K562 (cell line): ENCODE results near the gene SERPINH1. TPM values are rescaled to one million over a fixed set of nuclear protein-coding genes. Genes with fewer than 3 reads are reported as not detected.
A peak's percentile ranks its signal among the peaks of the same experiment; 100 is the strongest.

Experiments
- CBFA2T2 ChIP-seq: fragments of 450-650 bp; conservative IDR thresholded peaks from 2 replicates; pipeline ENCODE4 v1.6.1; 2017; ENCODE audit warnings: mild to moderate bottlenecking
- CXXC5 ChIP-seq: fragments of 250-450 bp; sonication (Bioruptor Pico); IDR thresholded peaks from 2 replicates; pipeline ENCODE4 v1.8.0; 2022; ENCODE audit warnings: inconsistent platforms, mild to moderate bottlenecking, moderate library complexity
- ERF ChIP-seq: fragments of 450-650 bp; formaldehyde crosslinking; IDR thresholded peaks from 2 replicates; pipeline ENCODE4 v1.4.0; 2020; ENCODE audit warnings: mild to moderate bottlenecking, mixed read lengths
- ESRRA ChIP-seq: fragments of 450-650 bp; IDR thresholded peaks from 2 replicates; pipeline ENCODE4 v1.6.1; 2014; ENCODE audit warnings: low read depth, mild to moderate bottlenecking, moderate library complexity, borderline replicate concordance
- FOSL1 ChIP-seq: fragments of 200-800 bp; sonication (Bioruptor generic); conservative IDR thresholded peaks from 2 replicates; pipeline ENCODE4 v1.6.1; 2016; ENCODE audit warnings: missing genetic modification characterization, missing compliant biosample characterization
- FOXJ2 ChIP-seq: fragments of 200-800 bp; sonication (Bioruptor generic); IDR thresholded peaks from 2 replicates; pipeline ENCODE4 v1.6.1; 2016; ENCODE audit warnings: missing genetic modification characterization, missing compliant biosample characterization
- HSF4 ChIP-seq: fragments of 250-450 bp; sonication (Bioruptor Pico); IDR thresholded peaks from 2 replicates; pipeline ENCODE4 v2.1.2; 2022; ENCODE audit warnings: mild to moderate bottlenecking, moderate library complexity, borderline replicate concordance
- IRF2 ChIP-seq: sonication (generic); formaldehyde crosslinking; IDR thresholded peaks from 2 replicates; pipeline ENCODE4 v1.8.1; 2022; ENCODE audit warnings: mild to moderate bottlenecking, missing genetic modification reagents
- NCOR1 ChIP-seq: fragments of 450-650 bp; IDR thresholded peaks from 2 replicates; pipeline ENCODE4 v1.6.1; 2016; ENCODE audit warnings: mild to moderate bottlenecking, moderate library complexity
- NR2C1 ChIP-seq, 2 experiments: fragments of 450-650 bp; IDR thresholded peaks; 2 replicates each; pipeline ENCODE4 v1.6.1; 2017; ENCODE audit warnings: mild to moderate bottlenecking in 2 of 2, antibody characterized with exemption in 1 of 2, inconsistent platforms in 1 of 2, missing compliant biosample characterization in 1 of 2, missing genetic modification characterization in 1 of 2
- POLR2AphosphoS2 ChIP-seq: IDR thresholded peaks from 2 replicates; pipeline ENCODE4 v1.6.1; 2012; ENCODE audit warnings: low read length, improper control_type of control experiment
- POU5F1 ChIP-seq: fragments of 150-350 bp; IDR thresholded peaks from 2 replicates; pipeline ENCODE4 v1.6.1; 2014; ENCODE audit warnings: borderline replicate concordance, low read length, low read depth, mild to moderate bottlenecking; ENCODE audit not compliant: partially characterized antibody
- RBM25 ChIP-seq: fragments of 200-400 bp; formaldehyde crosslinking; IDR thresholded peaks from 2 replicates; pipeline ENCODE4 v1.6.1; 2018; ENCODE audit warnings: low read length, low read depth, moderate library complexity; ENCODE audit not compliant: severe bottlenecking
- RNF2 ChIP-seq: sonication (generic); IDR thresholded peaks from 2 replicates; pipeline ENCODE4 v1.6.1; 2016
- SAP30 ChIP-seq: fragments of 200-600 bp; sonication (generic); IDR thresholded peaks from 2 replicates; pipeline ENCODE4 v1.6.1; 2012; ENCODE audit warnings: borderline replicate concordance, low read depth, mild to moderate bottlenecking, moderate library complexity, low read length, control low read depth, inconsistent platforms; ENCODE audit not compliant: insufficient read depth, poor library complexity, severe bottlenecking
- SIRT6 ChIP-seq: IDR thresholded peaks from one replicate; pipeline ENCODE4 v1.6.1; 2012; ENCODE audit warnings: low read depth, mild to moderate bottlenecking, control low read depth, inconsistent platforms, low read length, moderate library complexity
- SMARCC2 ChIP-seq: fragments of 450-650 bp; IDR thresholded peaks from 2 replicates; pipeline ENCODE4 v1.6.1; 2017; ENCODE audit warnings: antibody characterized with exemption, moderate library complexity, mild to moderate bottlenecking, low read depth
- SRSF7 ChIP-seq: fragments of 200-400 bp; formaldehyde crosslinking; optimal IDR thresholded peaks from 2 replicates; pipeline ENCODE3; 2017; ENCODE audit warnings: mild to moderate bottlenecking, low read depth, low read length
- TAL1 ChIP-seq: fragments of 450-650 bp; IDR thresholded peaks from 2 replicates; pipeline ENCODE4 v1.6.1; 2016; ENCODE audit warnings: mild to moderate bottlenecking
- TCF3 ChIP-seq: sonication (generic); formaldehyde crosslinking; IDR thresholded peaks from 2 replicates; pipeline ENCODE4 v1.4.0; 2020; ENCODE audit warnings: mild to moderate bottlenecking, missing genetic modification reagents
- ZKSCAN8 ChIP-seq: fragments of 200-800 bp; sonication (Bioruptor generic); IDR thresholded peaks from 2 replicates; pipeline ENCODE4 v1.6.1; 2016; ENCODE audit warnings: missing genetic modification characterization, missing compliant biosample characterization
- ZNF133 ChIP-seq: fragments of 250-450 bp; sonication (Bioruptor Pico); IDR thresholded peaks from 2 replicates; pipeline ENCODE4 v1.4.0; 2020; ENCODE audit warnings: mild to moderate bottlenecking
- polyA plus RNA-seq, 8 experiments: library from polyadenylated mRNA; depleted of rRNA in 4 of 8; stranded (reverse) in 5 of 8; unstranded in 3 of 8; fragments of >200 nt; fragmentation: Nextera tagmentation in 2 of 8; fragmentation: Illumina TruSeq in 1 of 8; extraction: Ambion mirVana in 2 of 8; extraction: Trizol in 1 of 8; gene quantifications; 2 replicates each; pipeline versions ENCODE4 v1.2.1 to v1.2.3, GENCODE V29; 2011 to 2014; ENCODE audit warnings: inconsistent platforms in 1 of 8, missing spikeins in 1 of 8
- total RNA-seq, 7 experiments: library from RNA; depleted of rRNA in 6 of 7; stranded (reverse); fragments of >200 nt in 6 of 7; fragmentation: Illumina TruSeq in 2 of 7; extraction: Trizol in 2 of 7; gene quantifications; 2 replicates each; pipeline versions ENCODE4 v1.2.1 to v1.2.3, GENCODE V29; 2011 to 2021; ENCODE audit warnings: low replicate concordance in 1 of 7
- TF ChIP-seq, protein P1 (sequence below): fragments of 250-450 bp; sonication (Bioruptor Pico); IDR thresholded peaks from 2 replicates; pipeline ENCODE4 v1.4.0; 2020; ENCODE audit warnings: mild to moderate bottlenecking
- TF ChIP-seq, protein P2 (sequence below), 3 experiments: IDR thresholded peaks in 2 of 3; conservative IDR thresholded peaks in 1 of 3; 2 replicates each; pipeline ENCODE4 v1.5.1; 2011 to 2012; ENCODE audit warnings: low read length in 3 of 3, mild to moderate bottlenecking in 3 of 3, control low read depth in 2 of 3, improper control_type of control experiment in 1 of 3, inconsistent platforms in 1 of 3, low read depth in 1 of 3, mixed read lengths in 1 of 3, moderate library complexity in 1 of 3; ENCODE audit not compliant: insufficient read depth in 2 of 3
- TF ChIP-seq, protein P3 (sequence below): fragments of 450-650 bp; IDR thresholded peaks from one replicate; pipeline ENCODE4 v1.6.1; 2018; ENCODE audit warnings: mild to moderate bottlenecking, moderate library complexity; ENCODE audit not compliant: partially characterized antibody

SERPINH1 gene
- total and polyA plus RNA-seq, 9 of the 15 experiments (the other 6 are each of a cell fraction or from before 2014, with no cell fraction given) = 2.8 to 106 (median 67.9) TPM

DNA sequence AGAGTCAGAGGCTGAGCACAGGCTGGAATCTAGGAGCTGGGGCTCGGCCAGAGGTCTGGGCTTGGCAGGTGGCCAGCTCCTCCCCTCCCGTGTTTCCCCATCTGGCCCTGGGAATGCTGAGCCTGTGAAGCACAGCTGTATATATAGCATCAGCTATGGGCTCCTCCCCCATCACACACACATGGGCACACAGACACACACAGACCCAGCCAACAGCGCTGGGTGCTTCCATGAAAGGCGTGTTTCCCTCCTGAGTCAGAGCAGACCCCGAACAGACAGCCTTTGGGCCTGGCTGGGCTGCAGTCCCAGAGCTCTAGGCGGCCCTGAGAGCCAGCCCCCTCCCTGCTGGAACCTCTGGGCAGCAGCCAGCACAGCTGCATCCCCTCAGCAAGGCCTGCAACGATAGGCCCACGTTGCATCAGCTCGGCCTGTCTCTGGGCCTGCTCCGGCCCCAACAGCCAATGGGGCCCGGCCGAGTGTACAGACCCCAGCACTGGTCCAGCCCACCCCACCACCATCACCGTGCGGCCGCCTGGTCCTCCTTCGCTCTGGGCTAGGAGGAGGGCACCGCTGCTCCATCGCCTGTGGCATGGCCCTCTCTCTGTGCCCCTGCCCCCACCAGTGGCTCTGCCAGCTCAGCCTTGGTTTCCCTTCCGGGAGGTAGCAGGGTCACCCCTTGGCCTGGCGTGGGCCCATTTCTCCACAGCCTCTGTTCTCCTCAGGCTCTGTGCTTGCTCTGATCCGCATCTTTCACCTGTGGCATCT is 7.6 kb upstream of the SERPINH1 start (continued):
- no peak for TF ChIP-seq ESRRA
- TF ChIP-seq POU5F1 = no peak
- no peak for TF ChIP-seq FOSL1 (tag)
- no peak for TF ChIP-seq ERF (CRISPR knock-in tag)
- TF ChIP-seq, protein P1, sequence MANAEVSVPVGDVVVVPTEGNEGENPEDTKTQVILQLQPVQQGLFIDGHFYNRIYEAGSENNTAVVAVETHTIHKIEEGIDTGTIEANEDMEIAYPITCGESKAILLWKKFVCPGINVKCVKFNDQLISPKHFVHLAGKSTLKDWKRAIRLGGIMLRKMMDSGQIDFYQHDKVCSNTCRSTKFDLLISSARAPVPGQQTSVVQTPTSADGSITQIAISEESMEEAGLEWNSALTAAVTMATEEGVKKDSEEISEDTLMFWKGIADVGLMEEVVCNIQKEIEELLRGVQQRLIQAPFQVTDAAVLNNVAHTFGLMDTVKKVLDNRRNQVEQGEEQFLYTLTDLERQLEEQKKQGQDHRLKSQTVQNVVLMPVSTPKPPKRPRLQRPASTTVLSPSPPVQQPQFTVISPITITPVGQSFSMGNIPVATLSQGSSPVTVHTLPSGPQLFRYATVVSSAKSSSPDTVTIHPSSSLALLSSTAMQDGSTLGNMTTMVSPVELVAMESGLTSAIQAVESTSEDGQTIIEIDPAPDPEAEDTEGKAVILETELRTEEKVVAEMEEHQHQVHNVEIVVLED (CRISPR knock-in tag) = no peak
- no peak for TF ChIP-seq IRF2 (CRISPR knock-in tag)
- no peak for TF ChIP-seq POLR2AphosphoS2
- TF ChIP-seq SIRT6 = no peak
- TF ChIP-seq, protein P2, sequence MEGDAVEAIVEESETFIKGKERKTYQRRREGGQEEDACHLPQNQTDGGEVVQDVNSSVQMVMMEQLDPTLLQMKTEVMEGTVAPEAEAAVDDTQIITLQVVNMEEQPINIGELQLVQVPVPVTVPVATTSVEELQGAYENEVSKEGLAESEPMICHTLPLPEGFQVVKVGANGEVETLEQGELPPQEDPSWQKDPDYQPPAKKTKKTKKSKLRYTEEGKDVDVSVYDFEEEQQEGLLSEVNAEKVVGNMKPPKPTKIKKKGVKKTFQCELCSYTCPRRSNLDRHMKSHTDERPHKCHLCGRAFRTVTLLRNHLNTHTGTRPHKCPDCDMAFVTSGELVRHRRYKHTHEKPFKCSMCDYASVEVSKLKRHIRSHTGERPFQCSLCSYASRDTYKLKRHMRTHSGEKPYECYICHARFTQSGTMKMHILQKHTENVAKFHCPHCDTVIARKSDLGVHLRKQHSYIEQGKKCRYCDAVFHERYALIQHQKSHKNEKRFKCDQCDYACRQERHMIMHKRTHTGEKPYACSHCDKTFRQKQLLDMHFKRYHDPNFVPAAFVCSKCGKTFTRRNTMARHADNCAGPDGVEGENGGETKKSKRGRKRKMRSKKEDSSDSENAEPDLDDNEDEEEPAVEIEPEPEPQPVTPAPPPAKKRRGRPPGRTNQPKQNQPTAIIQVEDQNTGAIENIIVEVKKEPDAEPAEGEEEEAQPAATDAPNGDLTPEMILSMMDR (IDR thresholded peaks at IDR 0.05 in 2 of 3, conservative IDR thresholded peaks at IDR 0.05 in 1 of 3; ENCODE audit: insufficient read depth in 2 of 3, low read depth in 1 of 3, low read length in 3 of 3) = no peak
- no peak for TF ChIP-seq FOXJ2 (tag)
- no peak for TF ChIP-seq SMARCC2
- TF ChIP-seq CXXC5 = peak; percentile 45; the same call in 1 of the 2 replicates
- TF ChIP-seq, protein P3, sequence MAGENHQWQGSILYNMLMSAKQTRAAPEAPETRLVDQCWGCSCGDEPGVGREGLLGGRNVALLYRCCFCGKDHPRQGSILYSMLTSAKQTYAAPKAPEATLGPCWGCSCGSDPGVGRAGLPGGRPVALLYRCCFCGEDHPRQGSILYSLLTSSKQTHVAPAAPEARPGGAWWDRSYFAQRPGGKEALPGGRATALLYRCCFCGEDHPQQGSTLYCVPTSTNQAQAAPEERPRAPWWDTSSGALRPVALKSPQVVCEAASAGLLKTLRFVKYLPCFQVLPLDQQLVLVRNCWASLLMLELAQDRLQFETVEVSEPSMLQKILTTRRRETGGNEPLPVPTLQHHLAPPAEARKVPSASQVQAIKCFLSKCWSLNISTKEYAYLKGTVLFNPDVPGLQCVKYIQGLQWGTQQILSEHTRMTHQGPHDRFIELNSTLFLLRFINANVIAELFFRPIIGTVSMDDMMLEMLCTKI = no peak
- peak; percentile 40; the same call in 1 of the 2 replicates for TF ChIP-seq TCF3 (CRISPR knock-in tag)
- no peak for TF ChIP-seq ZNF133
- no peak for TF ChIP-seq RNF2
- no peak for TF ChIP-seq NR2C1 (IDR thresholded peaks at IDR 0.05)
- peak; percentile 73 for TF ChIP-seq NR2C1 (tag; IDR thresholded peaks at IDR 0.05)
- no peak for TF ChIP-seq RBM25
- TF ChIP-seq SRSF7 = no peak
- TF ChIP-seq CBFA2T2 = no peak; the same call in 1 of the 2 replicates
- TF ChIP-seq NCOR1 = no peak
- TF ChIP-seq ZKSCAN8 (CRISPR knock-in tag) = no peak
- TF ChIP-seq HSF4 (CRISPR knock-in tag) = 0 out of 2 replicates have a peak, but pooled peaks have one; percentile 69
- no peak for TF ChIP-seq TAL1
- TF ChIP-seq SAP30 = no peak
